Measurements from ENCODE around the gene NDUFA5.

DNA sequence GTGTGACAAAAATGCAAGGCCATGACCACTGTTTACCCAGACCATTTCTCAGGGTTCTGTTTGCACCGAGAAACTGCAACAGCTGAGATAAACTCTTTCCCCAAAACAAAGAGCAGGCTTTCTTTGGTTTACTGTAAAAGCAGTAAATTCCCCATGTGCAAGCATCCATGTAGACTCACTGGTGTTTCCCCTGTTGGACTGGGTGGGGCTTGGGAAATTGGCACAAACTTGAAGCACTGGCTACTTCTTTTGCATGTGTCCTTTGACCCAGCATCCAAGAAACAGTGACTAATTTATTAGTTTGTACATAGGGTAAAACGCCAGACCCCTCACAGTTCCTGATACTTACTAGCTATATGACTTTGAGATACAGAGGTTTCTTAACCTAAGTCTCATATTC, 35.6 kb downstream of the NDUFA5 start:
- no peak for TF ChIP-seq POLR2AphosphoS5 (IDR thresholded peaks at IDR 0.05; ENCODE audit: borderline replicate concordance, low read depth, low read length)
- TF ChIP-seq EZH2 (IDR thresholded peaks at IDR 0.05): no peak
